Keratinocyte (primary cell): ENCODE results near the gene NOS1AP.

ENCODE experiments used
- CTCF ChIP-seq, 3 experiments: IDR thresholded peaks in 1 of 3; conservative IDR thresholded peaks in 1 of 3; optimal IDR thresholded peaks in 1 of 3; 2 replicates in 2 of 3; 3 replicates in 1 of 3; pipeline versions ENCODE3 to v1.5.1; 2011; ENCODE audit warnings: low read length in 3 of 3, mild to moderate bottlenecking in 3 of 3, moderate library complexity in 2 of 3, control low read depth in 1 of 3, inconsistent platforms in 1 of 3; ENCODE audit not compliant: insufficient read depth in 2 of 3; ENCODE audit errors: extremely low read depth in 1 of 3
- EZH2 ChIP-seq: IDR thresholded peaks from one replicate; pipeline ENCODE4 v1.6.1; 2012; ENCODE audit warnings: inconsistent platforms, mild to moderate bottlenecking, low read length, moderate library complexity

GRCh38 chr1:162111572-162111971, 42.1 kb downstream of the NOS1AP start:
- TF ChIP-seq CTCF (optimal IDR thresholded peaks at IDR 0.05 in 1 of 3, IDR thresholded peaks at IDR 0.05 in 1 of 3, conservative IDR thresholded peaks at IDR 0.05 in 1 of 3; ENCODE audit: extremely low read depth in 1 of 3, insufficient read depth in 2 of 3, low read length in 3 of 3) = no peak
- no peak for TF ChIP-seq EZH2
